ENCODE data around the gene HS6ST3.

DNA sequence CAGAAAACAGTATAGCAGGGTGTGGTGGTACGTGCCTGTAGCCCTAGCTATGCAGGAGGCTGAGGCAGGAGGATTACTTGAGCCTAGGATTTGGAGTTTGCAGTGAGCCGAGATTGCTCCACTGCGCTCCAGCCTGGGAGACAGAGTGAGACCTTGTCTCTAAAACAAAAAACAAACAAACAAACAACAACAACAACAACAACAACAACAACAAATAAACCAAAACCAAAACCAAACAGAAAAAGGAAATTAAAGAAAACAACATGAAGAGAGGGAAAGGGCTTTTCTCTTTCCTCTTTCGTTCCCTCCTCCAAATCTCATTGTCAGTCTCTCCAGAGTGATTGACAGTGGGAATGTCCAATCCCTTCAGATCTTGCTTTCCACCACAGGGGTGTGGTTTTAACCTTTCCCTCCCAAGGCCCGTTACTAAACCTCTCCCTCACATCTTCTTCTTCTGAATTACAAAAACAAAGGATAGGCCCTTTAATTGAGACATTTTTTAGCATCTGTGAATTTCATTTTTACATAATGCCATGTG, 341.2 kb downstream of the HS6ST3 start:
- TF ChIP-seq, protein P1, sequence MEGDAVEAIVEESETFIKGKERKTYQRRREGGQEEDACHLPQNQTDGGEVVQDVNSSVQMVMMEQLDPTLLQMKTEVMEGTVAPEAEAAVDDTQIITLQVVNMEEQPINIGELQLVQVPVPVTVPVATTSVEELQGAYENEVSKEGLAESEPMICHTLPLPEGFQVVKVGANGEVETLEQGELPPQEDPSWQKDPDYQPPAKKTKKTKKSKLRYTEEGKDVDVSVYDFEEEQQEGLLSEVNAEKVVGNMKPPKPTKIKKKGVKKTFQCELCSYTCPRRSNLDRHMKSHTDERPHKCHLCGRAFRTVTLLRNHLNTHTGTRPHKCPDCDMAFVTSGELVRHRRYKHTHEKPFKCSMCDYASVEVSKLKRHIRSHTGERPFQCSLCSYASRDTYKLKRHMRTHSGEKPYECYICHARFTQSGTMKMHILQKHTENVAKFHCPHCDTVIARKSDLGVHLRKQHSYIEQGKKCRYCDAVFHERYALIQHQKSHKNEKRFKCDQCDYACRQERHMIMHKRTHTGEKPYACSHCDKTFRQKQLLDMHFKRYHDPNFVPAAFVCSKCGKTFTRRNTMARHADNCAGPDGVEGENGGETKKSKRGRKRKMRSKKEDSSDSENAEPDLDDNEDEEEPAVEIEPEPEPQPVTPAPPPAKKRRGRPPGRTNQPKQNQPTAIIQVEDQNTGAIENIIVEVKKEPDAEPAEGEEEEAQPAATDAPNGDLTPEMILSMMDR (IDR thresholded peaks at IDR 0.05) = no peak
- TF ChIP-seq POLR2A (IDR thresholded peaks at IDR 0.05) = no peak
